MM.1S (cell line): ENCODE results near the gene ZFP91.

Experiments
- DNase-seq: peaks from one replicate; pipeline ENCODE4 v3.0.0-alpha.2; 2015
- H2AFZ ChIP-seq: fragments of 300-600 bp; sonication (generic); 2 replicates; pipeline ENCODE4 v1.6.0; 2016; ENCODE audit warnings: antibody characterized with exemption, low read length
- H3F3A ChIP-seq: fragments of 300-600 bp; sonication (generic); 2 replicates; pipeline ENCODE4 v1.6.1; 2016; ENCODE audit warnings: mild to moderate bottlenecking, antibody characterized with exemption, low read length, moderate library complexity, mixed read lengths; ENCODE audit not compliant: insufficient read depth
- H3K27ac ChIP-seq: fragments of 300-600 bp; sonication (generic); 2 replicates; pipeline ENCODE4 v1.5.1; 2016; ENCODE audit warnings: mild to moderate bottlenecking, low read length
- H3K27me3 ChIP-seq: fragments of 300-600 bp; sonication (generic); replicated peaks from 2 replicates; pipeline ENCODE4 v1.6.0; 2016; ENCODE audit warnings: low read length; ENCODE audit not compliant: insufficient read depth
- H3K36me3 ChIP-seq: fragments of 300-600 bp; sonication (generic); replicated peaks from 2 replicates; pipeline ENCODE4 v1.6.1; 2016; ENCODE audit warnings: mild to moderate bottlenecking, low read length, mixed read lengths; ENCODE audit not compliant: insufficient read depth
- H3K4me1 ChIP-seq: fragments of 300-600 bp; sonication (generic); 2 replicates; pipeline ENCODE4 v1.6.1; 2016; ENCODE audit warnings: low read length, mixed read lengths
- H3K4me2 ChIP-seq: fragments of 300-600 bp; sonication (generic); 2 replicates; pipeline ENCODE4 v1.6.0; 2016; ENCODE audit warnings: low read depth, low read length
- H3K4me3 ChIP-seq: fragments of 300-600 bp; sonication (generic); 2 replicates; pipeline ENCODE4 v1.5.1; 2016; ENCODE audit warnings: low read length, mixed read lengths
- H3K79me2 ChIP-seq: fragments of 300-600 bp; sonication (generic); 2 replicates; pipeline ENCODE4 v1.6.1; 2016; ENCODE audit warnings: mixed run types, low read length, mixed read lengths
- H3K9ac ChIP-seq: fragments of 300-600 bp; sonication (generic); 2 replicates; pipeline ENCODE4 v1.6.1; 2016; ENCODE audit warnings: low read length, mixed read lengths
- H3K9me2 ChIP-seq: fragments of 300-600 bp; sonication (generic); replicated peaks from 2 replicates; pipeline ENCODE4 v1.6.1; 2016; ENCODE audit warnings: mild to moderate bottlenecking, low read length, mixed read lengths; ENCODE audit not compliant: insufficient read depth
- H3K9me3 ChIP-seq: fragments of 300-600 bp; sonication (generic); replicated peaks from 2 replicates; pipeline ENCODE4 v1.6.1; 2016; ENCODE audit warnings: mild to moderate bottlenecking, low read length, mixed read lengths; ENCODE audit not compliant: insufficient read depth
- H4K20me1 ChIP-seq: fragments of 300-600 bp; sonication (generic); 2 replicates; pipeline ENCODE4 v1.6.1; 2016; ENCODE audit warnings: mild to moderate bottlenecking, low read length, moderate library complexity, mixed read lengths; ENCODE audit not compliant: insufficient read depth
- CTCF ChIP-seq: fragments of 300-600 bp; sonication (generic); IDR thresholded peaks from 2 replicates; pipeline ENCODE4 v1.5.1; 2016; ENCODE audit warnings: antibody characterized with exemption, low read length, mixed read lengths
- EZH2 ChIP-seq: fragments of 300-600 bp; sonication (generic); optimal IDR thresholded peaks from 2 replicates; pipeline ENCODE3; 2017; ENCODE audit warnings: low read depth, mild to moderate bottlenecking, antibody characterized with exemption, low read length, mixed read lengths
- EZH2phosphoT487 ChIP-seq: fragments of 300-600 bp; sonication (generic); IDR thresholded peaks from 2 replicates; pipeline ENCODE4 v1.6.1; 2018; ENCODE audit warnings: antibody characterized with exemption, low read length

The ZFP91 gene

GRCh38 chr11:58608331-58608730, 29.5 kb downstream of the ZFP91 start:
- Histone ChIP-seq H3K4me1 (no peaks in the 10 kb centered on the region), H3K27me3 (no peaks in the 10 kb centered on the region), H3K9me2 (no peaks in the 10 kb centered on the region), H3F3A (no peaks in the 10 kb centered on the region), H2AFZ (no peak overlapping the region), H3K79me2 (peaks cover 86% of the 10 kb centered on the region), H3K4me2 (no peak overlapping the region), H3K4me3 (no peak overlapping the region), H4K20me1 (peaks cover 7% of the 10 kb centered on the region; the same call in 1 of the 2 replicates), H3K9ac (no peak overlapping the region), H3K36me3 (peaks cover 21% of the 10 kb centered on the region; the same call in 1 of the 2 replicates), H3K27ac (no peak overlapping the region), H3K9me3 (no peaks in the 10 kb centered on the region)
- no peak for DNase-seq
- TF ChIP-seq CTCF: no peak
- TF ChIP-seq EZH2: no peak
- TF ChIP-seq EZH2phosphoT487: no peak

- H4K20me1 ChIP-seq: peaks cover 7% of the 10 kb centered on the region; the same call in 1 of the 2 replicates
- H3K4me1 ChIP-seq: no peaks in the 10 kb centered on the region
- no peak overlapping the region for H3K4me3 ChIP-seq
- no peaks in the 10 kb centered on the region for H3K9me3 ChIP-seq
- no peak for DNase-seq
- H3K27me3 ChIP-seq: no peaks in the 10 kb centered on the region
- H3K79me2 ChIP-seq: peaks cover 79% of the 10 kb centered on the region
- no peak overlapping the region for H2AFZ ChIP-seq
- TF ChIP-seq CTCF (no peak), EZH2phosphoT487 (no peak), EZH2 (no peak)
- H3K4me2 ChIP-seq: no peak overlapping the region
- H3K9me2 ChIP-seq: no peaks in the 10 kb centered on the region
- no peak overlapping the region for H3K9ac ChIP-seq
- no peak overlapping the region for H3K27ac ChIP-seq
- no peaks in the 10 kb centered on the region for H3F3A ChIP-seq
- H3K36me3 ChIP-seq: peaks cover 33% of the 10 kb centered on the region; the same call in 1 of the 2 replicates
Observed at GRCh38 chr11:58609723-58610122, 30.9 kb downstream of the ZFP91 start.

- Histone ChIP-seq H3K9ac (no peak overlapping the region), H3K4me2 (no peak overlapping the region), H3K4me1 (no peaks in the 10 kb centered on the region), H3K9me3 (no peaks in the 10 kb centered on the region), H3F3A (no peaks in the 10 kb centered on the region), H3K4me3 (no peak overlapping the region), H3K9me2 (no peaks in the 10 kb centered on the region), H3K36me3 (peaks cover 54% of the 10 kb centered on the region; the same call in 1 of the 2 replicates), H3K27ac (no peak overlapping the region), H4K20me1 (no peaks in the 10 kb centered on the region), H3K79me2 (peaks cover 70% of the 10 kb centered on the region), H3K27me3 (no peaks in the 10 kb centered on the region), H2AFZ (no peak overlapping the region)
- no peak for DNase-seq
- TF ChIP-seq EZH2 (no peak), EZH2phosphoT487 (no peak), CTCF (no peak)
Observed at GRCh38 chr11:58613228-58613627, 34.4 kb downstream of the ZFP91 start.
